ENCODE data around the gene DHDH.
A peak's percentile ranks its signal among the peaks of the same experiment; 100 is the strongest.

Gene DHDH

DNA sequence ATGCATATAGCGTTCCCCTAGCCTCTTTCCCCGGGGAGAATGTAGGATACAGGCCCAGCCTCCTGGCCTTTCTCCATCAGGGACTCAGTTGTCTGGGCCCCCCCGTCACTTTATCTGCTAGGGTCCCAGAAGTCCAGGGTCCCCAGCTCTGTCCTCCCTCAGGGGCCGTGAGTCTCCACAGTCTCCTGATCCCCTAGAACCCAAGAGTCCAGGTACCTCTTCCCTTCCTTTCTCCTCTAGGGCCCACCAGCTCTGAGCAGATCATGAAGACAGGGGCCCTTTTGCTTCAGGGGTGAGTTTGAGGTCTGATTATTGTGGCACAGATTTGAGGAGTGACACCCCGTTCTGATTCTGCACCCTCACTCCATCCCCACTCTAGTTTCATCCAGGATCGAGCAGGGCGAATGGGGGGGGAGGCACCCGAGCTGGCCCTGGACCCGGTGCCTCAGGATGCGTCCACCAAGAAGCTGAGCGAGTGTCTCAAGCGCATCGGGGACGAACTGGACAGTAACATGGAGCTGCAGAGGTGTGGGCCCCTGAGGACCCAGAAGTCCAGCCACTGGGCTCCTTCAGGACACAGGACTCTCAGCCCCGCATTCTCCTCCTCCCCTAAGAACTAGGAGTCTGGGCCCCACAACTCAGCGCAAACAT is 21.9 kb downstream of the DHDH start:
- no peaks in the 10 kb centered on the region for H4K20me1 ChIP-seq (ENCODE audit: low read depth, low read length)
- peak overlapping the region; percentile 85 for H3K4me3 ChIP-seq (ENCODE audit: insufficient read depth, low read length, poor library complexity, severe bottlenecking)
- peak overlapping the region; percentile 72 for H3K4me2 ChIP-seq (ENCODE audit: low read depth, low read length, poor library complexity, severe bottlenecking)
- 0 out of 2 replicates have a peak, but pooled peaks cover 11% of the 10 kb centered on the region for H3F3A ChIP-seq (ENCODE audit: insufficient read depth)
- H3K9ac ChIP-seq (ENCODE audit: low read length), result peak overlapping the region; percentile 97
- no peak overlapping the region for H2AFZ ChIP-seq (ENCODE audit: low read depth, low read length, severe bottlenecking)
- H3K27ac ChIP-seq (ENCODE audit: low read depth, low read length), result peak overlapping the region; percentile 85
- H3K9me2 ChIP-seq (replicated peaks; ENCODE audit: insufficient read depth, low read length), result no peaks in the 10 kb centered on the region
- no peaks in the 10 kb centered on the region for H3K9me3 ChIP-seq (ENCODE audit: insufficient read depth, low read length)
- no peaks in the 10 kb centered on the region for H3K27me3 ChIP-seq (ENCODE audit: low read length)
- no peaks in the 10 kb centered on the region for H3K36me3 ChIP-seq (ENCODE audit: low read length)
- peaks cover 17% of the 10 kb centered on the region for H3K79me2 ChIP-seq (ENCODE audit: insufficient read depth, low read length)
- TF ChIP-seq, protein P1, sequence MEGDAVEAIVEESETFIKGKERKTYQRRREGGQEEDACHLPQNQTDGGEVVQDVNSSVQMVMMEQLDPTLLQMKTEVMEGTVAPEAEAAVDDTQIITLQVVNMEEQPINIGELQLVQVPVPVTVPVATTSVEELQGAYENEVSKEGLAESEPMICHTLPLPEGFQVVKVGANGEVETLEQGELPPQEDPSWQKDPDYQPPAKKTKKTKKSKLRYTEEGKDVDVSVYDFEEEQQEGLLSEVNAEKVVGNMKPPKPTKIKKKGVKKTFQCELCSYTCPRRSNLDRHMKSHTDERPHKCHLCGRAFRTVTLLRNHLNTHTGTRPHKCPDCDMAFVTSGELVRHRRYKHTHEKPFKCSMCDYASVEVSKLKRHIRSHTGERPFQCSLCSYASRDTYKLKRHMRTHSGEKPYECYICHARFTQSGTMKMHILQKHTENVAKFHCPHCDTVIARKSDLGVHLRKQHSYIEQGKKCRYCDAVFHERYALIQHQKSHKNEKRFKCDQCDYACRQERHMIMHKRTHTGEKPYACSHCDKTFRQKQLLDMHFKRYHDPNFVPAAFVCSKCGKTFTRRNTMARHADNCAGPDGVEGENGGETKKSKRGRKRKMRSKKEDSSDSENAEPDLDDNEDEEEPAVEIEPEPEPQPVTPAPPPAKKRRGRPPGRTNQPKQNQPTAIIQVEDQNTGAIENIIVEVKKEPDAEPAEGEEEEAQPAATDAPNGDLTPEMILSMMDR (IDR thresholded peaks at IDR 0.05; ENCODE audit: insufficient read depth, low read length, poor library complexity, severe bottlenecking), result no peak

DNA sequence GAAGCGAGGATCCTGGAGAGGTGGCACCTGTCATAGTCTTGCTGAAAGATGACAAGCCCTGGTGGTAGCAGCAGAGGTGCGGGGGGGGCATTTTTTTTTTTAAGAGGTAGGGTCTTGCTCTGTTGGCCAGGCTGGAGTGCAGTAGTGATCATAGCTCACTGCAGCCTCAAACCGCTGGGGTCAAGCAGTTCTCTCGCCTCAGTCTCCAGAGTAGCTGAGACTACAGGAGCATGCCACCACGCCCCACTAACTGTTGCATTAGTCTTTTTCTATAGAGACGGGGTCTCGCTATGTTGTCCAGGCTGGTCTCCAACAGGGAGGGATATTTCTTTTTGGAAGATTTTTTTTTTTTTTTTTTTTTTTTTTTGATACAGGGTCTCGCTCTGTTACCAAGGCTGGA is 24.5 kb downstream of the DHDH start:
- Histone ChIP-seq H3K27ac (ENCODE audit: low read depth, low read length) (no peak overlapping the region), H3K9ac (ENCODE audit: low read length) (no peak overlapping the region), H3K4me3 (ENCODE audit: insufficient read depth, low read length, poor library complexity, severe bottlenecking) (no peak overlapping the region), H3F3A (ENCODE audit: insufficient read depth) (peaks cover 21% of the 10 kb centered on the region), H3K27me3 (ENCODE audit: low read length) (no peaks in the 10 kb centered on the region), H3K4me2 (ENCODE audit: low read depth, low read length, poor library complexity, severe bottlenecking) (no peak overlapping the region), H3K9me2 (replicated peaks; ENCODE audit: insufficient read depth, low read length) (no peaks in the 10 kb centered on the region), H4K20me1 (ENCODE audit: low read depth, low read length) (no peaks in the 10 kb centered on the region), H2AFZ (ENCODE audit: low read depth, low read length, severe bottlenecking) (no peak overlapping the region), H3K9me3 (ENCODE audit: insufficient read depth, low read length) (no peaks in the 10 kb centered on the region), H3K79me2 (ENCODE audit: insufficient read depth, low read length) (peaks cover 17% of the 10 kb centered on the region), H3K36me3 (ENCODE audit: low read length) (no peaks in the 10 kb centered on the region)
- TF ChIP-seq EZH2phosphoT487 (conservative IDR thresholded peaks at IDR 0.05; ENCODE audit: low read length), result no peak
- TF ChIP-seq, protein P1 (IDR thresholded peaks at IDR 0.05; ENCODE audit: insufficient read depth, low read length, poor library complexity, severe bottlenecking), result no peak

DNA sequence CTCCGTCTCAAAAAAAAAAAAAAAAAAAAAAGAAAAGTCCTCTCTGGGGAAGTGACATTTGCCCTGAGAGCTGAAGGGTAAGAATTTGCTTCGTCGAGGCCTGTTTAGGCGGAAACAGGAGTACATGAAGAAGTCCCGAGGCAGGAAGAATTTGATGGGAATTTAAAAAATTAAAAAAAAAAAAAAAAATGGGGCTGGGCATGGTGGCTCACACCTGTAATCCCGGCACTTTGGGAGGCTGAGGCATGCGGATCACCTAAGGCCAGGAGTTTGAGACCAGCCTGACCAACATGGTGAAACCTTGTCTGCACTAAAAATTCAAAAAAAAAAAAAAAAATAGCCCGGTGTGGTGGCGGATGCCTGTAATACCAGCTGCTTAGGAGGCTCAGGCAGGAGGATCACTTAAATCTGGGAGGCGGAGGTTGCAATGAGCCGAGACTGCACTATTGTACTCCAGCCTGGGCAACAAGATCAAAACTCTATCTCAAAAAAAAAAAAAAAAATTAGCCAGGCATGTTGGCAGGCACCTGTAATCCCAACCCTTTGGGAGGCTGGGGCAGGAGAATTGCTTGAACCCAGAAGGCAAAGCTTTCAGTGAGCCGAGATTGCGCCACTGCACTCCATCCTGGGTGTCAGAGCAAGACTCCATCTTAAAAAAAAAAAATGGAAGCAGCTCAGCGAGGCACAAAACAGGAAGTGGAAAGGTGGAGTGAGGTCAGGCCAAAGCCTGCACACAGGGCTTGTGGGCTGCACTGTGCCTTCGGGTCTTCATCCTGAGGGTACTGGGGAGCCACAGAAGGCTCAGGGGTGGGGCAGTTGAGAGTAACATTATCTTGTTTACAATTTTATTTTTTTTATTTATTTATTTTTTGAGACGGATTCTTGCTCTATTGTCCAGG is 26.1 kb downstream of the DHDH start:
- Histone ChIP-seq H3K9ac (ENCODE audit: low read length) (no peak overlapping the region), H4K20me1 (ENCODE audit: low read depth, low read length) (no peaks in the 10 kb centered on the region), H3K4me3 (ENCODE audit: insufficient read depth, low read length, poor library complexity, severe bottlenecking) (no peak overlapping the region), H3K4me2 (ENCODE audit: low read depth, low read length, poor library complexity, severe bottlenecking) (no peak overlapping the region), H3K36me3 (ENCODE audit: low read length) (no peaks in the 10 kb centered on the region), H3F3A (ENCODE audit: insufficient read depth) (peaks cover 34% of the 10 kb centered on the region), H3K79me2 (ENCODE audit: insufficient read depth, low read length) (peaks cover 17% of the 10 kb centered on the region), H3K27me3 (ENCODE audit: low read length) (no peaks in the 10 kb centered on the region), H2AFZ (ENCODE audit: low read depth, low read length, severe bottlenecking) (no peak overlapping the region), H3K9me3 (ENCODE audit: insufficient read depth, low read length) (no peaks in the 10 kb centered on the region), H3K27ac (ENCODE audit: low read depth, low read length) (no peak overlapping the region), H3K9me2 (replicated peaks; ENCODE audit: insufficient read depth, low read length) (no peaks in the 10 kb centered on the region)
- no peak for TF ChIP-seq EZH2phosphoT487 (conservative IDR thresholded peaks at IDR 0.05; ENCODE audit: low read length)
- TF ChIP-seq, protein P1 (IDR thresholded peaks at IDR 0.05; ENCODE audit: insufficient read depth, low read length, poor library complexity, severe bottlenecking), result no peak
